ENCODE measurements around the gene PCSK6. TPM values are rescaled to one million over a fixed set of nuclear protein-coding genes. Genes with fewer than 3 reads are reported as not detected.

Gene PCSK6
- total and polyA plus RNA-seq, 9 donors, result 3.8 to 26.0 (median 13.0) TPM

- intact Hi-C loops (cut with DNase I), result no loop called here
- Histone ChIP-seq H3K4me3 (no peak overlapping the region), H3K27ac (no peak overlapping the region), H3K36me3 (no peaks in the 10 kb centered on the region), H3K9me3 (no peaks in the 10 kb centered on the region), H3K27me3 (no peaks in the 10 kb centered on the region), H3K4me1 (ENCODE audit: insufficient read depth) (no peaks in the 10 kb centered on the region)
- WGBS, 3 donors, result 90 to 91% (median 91%) methylated on average over 6 of the region's 6 CpGs
- no peak for DNase-seq
- TF ChIP-seq CTCF (IDR thresholded peaks at IDR 0.05) (no peak), POLR2A (IDR thresholded peaks at IDR 0.05) (no peak), EP300 (IDR thresholded peaks at IDR 0.05) (no peak)
Observed at GRCh38 chr15:101483462-101483861, 6.0 kb downstream of the PCSK6 start.

- Histone ChIP-seq H3K9me3 (no peaks in the 10 kb centered on the region), H3K4me1 (ENCODE audit: insufficient read depth) (no peaks in the 10 kb centered on the region), H3K27me3 (no peaks in the 10 kb centered on the region), H3K4me3 (no peak overlapping the region), H3K36me3 (no peaks in the 10 kb centered on the region), H3K27ac (no peak overlapping the region)
- intact Hi-C loops (cut with DNase I), result no loop called here
- DNase-seq, result no peak
- TF ChIP-seq POLR2A (IDR thresholded peaks at IDR 0.05) (no peak), CTCF (IDR thresholded peaks at IDR 0.05) (no peak), EP300 (IDR thresholded peaks at IDR 0.05) (no peak)
- 83 to 89% (median 86%) methylated on average over 21 of the region's 21 CpGs for WGBS, 3 donors
Observed at GRCh38 chr15:101482526-101483371, 6.8 kb downstream of the PCSK6 start.

- TF ChIP-seq EP300 (IDR thresholded peaks at IDR 0.05) (no peak), POLR2A (IDR thresholded peaks at IDR 0.05) (no peak), CTCF (IDR thresholded peaks at IDR 0.05) (no peak)
- intact Hi-C loops (cut with DNase I), result no loop called here
- H3K27me3 ChIP-seq, result no peaks in the 10 kb centered on the region
- no peaks in the 10 kb centered on the region for H3K4me1 ChIP-seq (ENCODE audit: insufficient read depth)
- no peak overlapping the region for H3K27ac ChIP-seq
- no peaks in the 10 kb centered on the region for H3K36me3 ChIP-seq
- H3K4me3 ChIP-seq, result no peak overlapping the region
- no peaks in the 10 kb centered on the region for H3K9me3 ChIP-seq
- 90 to 92% (median 91%) methylated on average over 17 of the region's 17 CpGs for WGBS, 3 donors
- DNase-seq, result no peak
Observed at GRCh38 chr15:101481917-101482525, 7.5 kb downstream of the PCSK6 start.

GRCh38 chr15:101481381-101481705 lies 8.2 kb downstream of the PCSK6 start:
- Histone ChIP-seq H3K4me3 (no peak overlapping the region), H3K36me3 (no peaks in the 10 kb centered on the region), H3K27ac (no peak overlapping the region), H3K27me3 (no peaks in the 10 kb centered on the region), H3K9me3 (no peaks in the 10 kb centered on the region), H3K4me1 (ENCODE audit: insufficient read depth) (no peaks in the 10 kb centered on the region)
- TF ChIP-seq POLR2A (IDR thresholded peaks at IDR 0.05) (no peak), EP300 (IDR thresholded peaks at IDR 0.05) (no peak), CTCF (IDR thresholded peaks at IDR 0.05) (no peak)
- no peak for DNase-seq
- intact Hi-C loops (cut with DNase I), result no loop called here
- WGBS, 3 donors, result 92 to 95% (median 92%) methylated on average over 8 of the region's 8 CpGs
